Activated CD8-positive, alpha-beta memory T cell treated with anti-CD3 and anti-CD28 coated beads for 48 hours (primary cell): ENCODE measurements around the gene ESR1.
A peak's percentile ranks its signal among the peaks of the same experiment; 100 is the strongest.

Source experiments
- DNase-seq, 3 experiments: peaks; one replicate each; pipeline ENCODE4 v3.0.0-alpha.2; 2020; ENCODE audit warnings: low read depth in 2 of 3, low spot score in 2 of 3

The ESR1 gene

GRCh38 chr6:152167641-152168603, 360.4 kb downstream of the ESR1 start:
- DNase-seq = no peak

GRCh38 chr6:152170313-152170701, 362.8 kb downstream of the ESR1 start:
- no peak for DNase-seq

- DNase-seq = peak in 1 of 3 experiments; percentile 15
Measured at GRCh38 chr6:152170702-152171667, 363.5 kb downstream of the ESR1 start.

GRCh38 chr6:152173321-152173720, 365.8 kb downstream of the ESR1 start:
- DNase-seq = no peak

GRCh38 chr6:152173957-152174356, 366.5 kb downstream of the ESR1 start:
- no peak for DNase-seq

- DNase-seq = no peak
Measured at GRCh38 chr6:152176268-152176667, 368.8 kb downstream of the ESR1 start.
